Right lobe of liver (tissue), 6 donors: ENCODE measurements around the gene PDE6D. TPM values are rescaled to one million over a fixed set of nuclear protein-coding genes. Genes with fewer than 3 reads are reported as not detected.

ENCODE experiments used
- ATAC-seq, 4 donors: fragments of 200-7000 bp; cut with Tn5 transposase; one replicate each; pipeline ENCODE4 v1.9.1; 2020; ENCODE audit warnings: mild to moderate bottlenecking in 4 of 4, moderate library complexity in 4 of 4
- DNase-seq, 3 donors: peaks; one replicate each; pipeline ENCODE4 v3.0.0-alpha.2; 2020
- H3K27ac ChIP-seq, 3 donors: fragments of 200-600 bp; one replicate each; pipeline ENCODE4 v1.8.0; 2022
- H3K27me3 ChIP-seq, 2 donors: fragments of 200-600 bp; one replicate each; pipeline ENCODE4 v1.8.0; 2022
- H3K36me3 ChIP-seq, 4 donors: fragments of 200-600 bp; sonication (generic) in 1 of 4; one replicate each; pipeline versions ENCODE4 v1.5.1 to v1.8.0; 2017 to 2022; ENCODE audit warnings: control low read depth in 1 of 4
- H3K4me1 ChIP-seq, 4 donors: fragments of 200-600 bp; sonication (generic) in 1 of 4; one replicate each; pipeline versions ENCODE4 v1.5.1 to v1.8.0; 2017 to 2022; ENCODE audit warnings: control low read depth in 1 of 4
- H3K4me3 ChIP-seq, 3 donors: fragments of 200-600 bp; one replicate each; pipeline ENCODE4 v1.8.0; 2022
- H3K9me3 ChIP-seq, 4 donors: fragments of 200-600 bp; sonication (generic) in 1 of 4; one replicate each; pipeline versions ENCODE4 v1.5.1 to v1.8.0; 2017 to 2022; ENCODE audit warnings: control low read depth in 1 of 4
- CTCF ChIP-seq, 4 donors: fragments of 200-600 bp in 3 of 4; fragments of 450-650 bp in 1 of 4; IDR thresholded peaks; one replicate each; pipeline versions ENCODE4 v1.5.1 to v1.8.0; 2016 to 2022; ENCODE audit warnings: antibody characterized with exemption in 4 of 4, mild to moderate bottlenecking in 2 of 4
- POLR2A ChIP-seq: fragments of 450-650 bp; IDR thresholded peaks from one replicate; pipeline ENCODE4 v1.6.1; 2017; ENCODE audit warnings: antibody characterized with exemption, mild to moderate bottlenecking
- WGBS: methylation state at CpG from one replicate; pipeline ENCODE4 v1.1.6; 2018; ENCODE audit warnings: low coverage, low lambda C conversion rate; ENCODE audit not compliant: insufficient coverage; ENCODE audit errors: missing lambda C conversion rate; 5-methylcytosine and 5-hydroxymethylcytosine counted together
- intact Hi-C, 2 donors: fragments of 100-400 bp; cut with DNase I; formaldehyde crosslinking; loops; one replicate each; pipeline versions ENCODE4 v1.11.2 to v1.14.1; 2022
- total RNA-seq, 6 experiments: library from RNA; depleted of rRNA in 2 of 6; stranded (reverse); fragments of >200 nt in 2 of 6; fragmentation: NEBNext Ultra II Directional in 3 of 6; extraction: Animal tissue kit (Norgen Biotek cat#: 25700) in 3 of 6; gene quantifications; one replicate each; pipeline versions ENCODE4 v1.1.0 to v1.2.4, GENCODE V29; 2016 to 2023
- donor health status: DM: no; HTN: yes; CAD: no.
- donor health status: DM: no; HTN: no; CAD: no.
- donor health status: DM: no; HTN: no; CAD: no.
- donor health status: DM: no; HTN: yes; CAD: no.
- donor health status: DM: no; HTN: yes; CAD: no.

PDE6D gene
- total RNA-seq, 6 experiments from 2014 or later: 7.1 to 10.4 (median 8.3) TPM

GRCh38 chr2:231816327-231817026, 35.4 kb upstream of the PDE6D start:
- intact Hi-C loops: no loop called here
- DNase-seq (no peak), ATAC-seq (no peak)
- Histone ChIP-seq H3K27me3 (no peaks in the 10 kb centered on the region), H3K36me3 (no peaks in the 10 kb centered on the region), H3K9me3 (no peaks in the 10 kb centered on the region), H3K27ac (no peak overlapping the region), H3K4me1 (no peaks in the 10 kb centered on the region), H3K4me3 (no peak overlapping the region)
- TF ChIP-seq POLR2A: no peak
- TF ChIP-seq CTCF (IDR thresholded peaks at IDR 0.05): no peak
- WGBS: 84% methylated on average over 8 of the region's 8 CpGs

GRCh38 chr2:231810905-231811304, 29.8 kb upstream of the PDE6D start:
- Histone ChIP-seq H3K27ac (no peak overlapping the region), H3K9me3 (no peaks in the 10 kb centered on the region), H3K27me3 (no peaks in the 10 kb centered on the region), H3K4me3 (no peak overlapping the region), H3K4me1 (no peaks in the 10 kb centered on the region), H3K36me3 (peaks cover 0 to 20% (median 6%) of the 10 kb centered on the region in 4 donors)
- intact Hi-C loops: no loop called here
- TF ChIP-seq CTCF (IDR thresholded peaks at IDR 0.05) (no peak), POLR2A (no peak)
- no peak for ATAC-seq
- no peak for DNase-seq

- Histone ChIP-seq H3K36me3 (peaks cover 0 to 33% (median 7%) of the 10 kb centered on the region in 4 donors), H3K4me1 (no peaks in the 10 kb centered on the region), H3K4me3 (no peak overlapping the region), H3K9me3 (no peaks in the 10 kb centered on the region), H3K27me3 (no peaks in the 10 kb centered on the region), H3K27ac (no peak overlapping the region)
- DNase-seq (no peak), ATAC-seq (no peak)
- TF ChIP-seq CTCF (IDR thresholded peaks at IDR 0.05): no peak
- no peak for TF ChIP-seq POLR2A
- 82% methylated on average over 2 of the region's 2 CpGs for WGBS
- intact Hi-C loops: no loop called here
Observed at GRCh38 chr2:231807020-231807419, 25.9 kb upstream of the PDE6D start.

GRCh38 chr2:231803501-231804138, 22.5 kb upstream of the PDE6D start:
- intact Hi-C loops: no loop called here
- no peaks in the 10 kb centered on the region for H3K9me3 ChIP-seq
- H3K27ac ChIP-seq: no peak overlapping the region
- no peaks in the 10 kb centered on the region for H3K27me3 ChIP-seq
- DNase-seq (no peak), ATAC-seq (no peak)
- H3K4me1 ChIP-seq: no peaks in the 10 kb centered on the region
- peaks cover 3 to 48% (median 10%) of the 10 kb centered on the region in 4 donors for H3K36me3 ChIP-seq
- H3K4me3 ChIP-seq: no peak overlapping the region
- TF ChIP-seq POLR2A (no peak), CTCF (IDR thresholded peaks at IDR 0.05) (no peak)
- 95% methylated on average over 3 of the region's 9 CpGs for WGBS
